ENCODE results near the gene ERC2.
"Not testable (repeated sequence)": the region's sequence is repeated elsewhere in the genome, so short reads cannot be mapped to it uniquely, and the experiment has no call there.

ERC2 gene

DNA sequence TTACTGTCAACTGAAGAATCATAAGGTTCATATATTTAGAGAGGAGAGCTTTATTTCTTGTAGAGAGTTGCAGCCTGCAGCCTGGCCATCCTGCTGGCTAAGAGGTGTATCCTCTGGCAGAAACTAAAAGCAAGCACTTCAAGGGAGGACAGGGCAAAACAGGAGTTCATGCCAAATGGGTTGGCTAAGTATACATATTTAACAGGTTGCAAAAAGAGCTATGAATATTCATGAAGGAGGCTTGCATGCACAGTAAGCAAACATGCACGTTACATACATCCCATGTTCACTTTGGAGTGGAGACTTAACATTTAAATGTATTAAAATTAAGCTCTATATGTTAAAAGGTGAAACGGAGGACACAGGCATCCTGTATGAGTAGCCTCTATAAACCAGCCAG, 354.4 kb downstream of the ERC2 start:
- FAIRE-seq, result no peak

DNA sequence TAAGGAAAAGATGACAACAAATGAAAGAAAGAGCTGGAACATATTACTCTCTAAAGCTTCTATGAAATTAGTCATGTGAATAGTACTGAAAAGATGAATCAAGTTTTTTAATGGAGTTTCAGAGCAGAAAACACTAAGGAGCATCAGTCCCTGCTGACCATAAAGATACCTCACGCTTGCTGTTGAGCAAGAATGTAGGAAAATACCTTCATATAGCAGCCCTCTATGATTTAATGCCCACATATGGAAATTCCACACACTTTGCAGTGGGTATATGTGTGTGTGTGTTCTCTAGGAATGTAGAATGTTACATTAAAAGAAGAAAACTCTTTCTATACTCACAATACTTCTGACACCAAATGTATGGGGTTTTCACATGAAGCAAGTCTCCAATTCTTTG, 355.0 kb downstream of the ERC2 start:
- no peak for FAIRE-seq

DNA sequence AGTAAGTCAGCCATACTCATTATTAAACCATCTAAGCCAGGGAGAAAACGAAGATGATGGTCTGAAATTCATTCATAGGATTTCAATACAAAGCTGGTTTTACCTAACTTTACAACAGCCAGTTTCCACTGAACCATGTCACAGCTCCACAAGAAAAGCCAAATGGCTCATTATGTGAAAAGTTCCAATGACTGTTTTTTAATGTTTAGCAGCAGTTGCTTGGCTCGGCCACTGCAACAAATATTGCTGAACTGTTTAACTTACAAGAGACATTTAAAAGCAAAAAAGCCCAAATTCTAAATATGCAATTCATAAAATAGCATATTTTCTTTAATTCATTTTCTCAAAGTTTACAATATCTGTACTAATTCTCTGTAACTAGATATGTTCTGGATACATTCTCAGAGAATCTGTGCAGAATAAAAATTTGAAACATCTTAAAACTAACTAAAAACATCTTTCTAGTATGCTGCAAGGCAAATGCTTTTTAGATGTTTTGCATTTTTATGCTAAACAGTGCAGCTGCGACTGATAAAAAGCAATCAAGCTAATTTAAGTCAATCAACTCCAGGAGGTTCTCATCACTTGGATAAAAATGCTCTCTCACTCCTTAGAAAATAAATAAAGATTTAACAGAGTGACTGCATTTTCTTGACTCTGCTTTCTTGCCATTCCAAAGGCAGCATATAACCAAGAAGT, 356.5 kb downstream of the ERC2 start:
- no peak for FAIRE-seq

DNA sequence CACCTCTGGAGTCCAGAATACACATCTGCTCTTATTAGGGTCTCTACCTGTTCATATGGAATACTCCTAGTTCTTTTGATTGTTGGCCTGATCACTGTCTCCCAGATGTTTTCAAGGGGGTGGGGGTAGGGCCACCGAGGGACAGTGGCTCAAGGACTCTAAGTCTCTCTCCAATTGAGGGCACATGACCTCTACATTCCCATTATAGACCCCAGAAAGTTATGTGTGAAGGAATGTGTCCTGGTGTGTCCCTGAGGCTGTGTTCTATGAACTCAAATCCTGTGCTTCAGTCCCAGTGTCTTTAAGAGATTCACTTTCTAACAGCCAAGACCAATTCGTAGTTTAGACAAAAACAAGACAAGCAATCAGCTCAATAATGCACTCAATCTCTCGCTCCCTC, 357.4 kb downstream of the ERC2 start:
- no peak for FAIRE-seq

- FAIRE-seq, result no peak
These were observed 361.1 kb downstream of the ERC2 start for GRCh38 chr3:56107157-56107556.

DNA sequence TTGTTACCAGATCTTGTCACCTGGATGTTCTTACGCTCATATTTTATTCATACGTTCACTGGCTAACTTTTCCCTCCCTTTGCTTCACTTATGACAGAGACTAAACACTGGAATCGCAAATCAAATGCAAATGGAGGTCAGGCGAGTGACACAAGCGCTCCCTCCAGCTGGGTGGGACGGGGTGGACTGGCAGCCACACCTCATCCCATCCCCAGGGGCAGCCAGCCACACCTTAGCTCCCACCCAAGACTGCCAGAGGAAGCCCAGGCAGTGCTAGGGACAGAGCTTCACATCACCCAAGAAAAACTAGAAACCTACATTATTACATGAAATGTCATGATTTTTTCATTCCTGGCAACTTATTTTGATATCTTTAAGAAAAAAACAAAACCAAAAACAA, 366.2 kb downstream of the ERC2 start:
- no peak for FAIRE-seq

- FAIRE-seq, result no peak
These were observed 366.7 kb downstream of the ERC2 start for GRCh38 chr3:56101576-56101975.

DNA sequence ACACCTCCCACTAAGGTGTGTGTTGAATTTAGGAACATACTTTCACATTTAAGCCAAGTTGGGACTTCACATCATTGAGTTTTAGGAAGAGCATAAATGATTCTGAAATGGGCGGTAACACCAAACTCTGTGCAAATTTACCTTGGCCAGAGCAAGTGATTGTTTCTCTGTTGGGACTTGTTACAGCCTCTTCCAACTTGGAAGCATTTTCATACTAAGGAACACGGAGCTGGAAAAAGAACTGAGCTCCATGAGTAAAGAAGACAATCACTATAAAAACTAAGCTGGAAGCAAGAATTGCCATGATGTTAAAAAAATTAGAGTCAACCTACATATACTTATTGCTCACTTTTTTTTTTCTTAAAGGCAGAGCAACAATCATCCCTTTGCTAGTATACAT, 371.3 kb downstream of the ERC2 start:
- no peak for FAIRE-seq

DNA sequence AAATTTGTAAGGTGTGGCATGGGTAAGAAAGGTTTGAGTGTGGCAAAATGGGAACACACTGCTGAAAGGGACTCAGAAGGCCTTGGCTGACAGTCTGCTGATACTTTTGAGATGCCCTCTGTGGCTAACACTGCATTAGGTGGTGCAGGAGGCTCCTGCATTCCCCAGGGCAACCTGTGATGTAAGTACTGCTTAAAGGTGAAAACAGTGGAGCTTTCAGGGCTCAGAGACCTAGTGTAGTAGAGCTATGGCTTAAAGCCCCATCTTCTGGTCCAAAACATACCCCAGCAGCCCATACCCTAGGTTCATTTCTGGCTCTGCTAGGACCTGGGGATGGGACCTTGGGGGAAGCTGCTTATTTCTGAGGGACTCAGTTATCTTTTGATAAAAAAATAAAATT, 374.1 kb downstream of the ERC2 start:
- no peak for FAIRE-seq

DNA sequence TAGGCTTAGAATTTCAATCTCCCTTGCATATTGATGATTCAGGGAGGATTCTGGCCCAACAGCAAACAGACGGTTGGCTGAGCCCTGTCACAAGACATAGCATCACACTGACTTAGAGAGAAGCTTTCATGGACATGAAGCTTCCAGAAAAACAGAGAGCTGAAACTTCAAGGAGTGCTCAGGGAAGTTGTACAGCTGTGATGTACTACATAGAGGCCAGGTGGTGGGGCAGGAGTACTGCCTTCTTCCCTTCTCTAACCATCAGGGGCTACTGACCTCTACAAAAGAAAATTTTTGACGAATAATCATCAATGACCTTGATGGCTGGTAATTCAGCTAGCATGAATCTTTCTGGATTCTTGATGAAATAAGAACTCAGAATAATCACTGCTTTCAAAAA, 378.5 kb downstream of the ERC2 start:
- FAIRE-seq, result no peak

GRCh38 chr3:56087451-56088053, 380.7 kb downstream of the ERC2 start:
- FAIRE-seq, result no peak

GRCh38 chr3:56086355-56086754, 381.9 kb downstream of the ERC2 start:
- no peak for FAIRE-seq

DNA sequence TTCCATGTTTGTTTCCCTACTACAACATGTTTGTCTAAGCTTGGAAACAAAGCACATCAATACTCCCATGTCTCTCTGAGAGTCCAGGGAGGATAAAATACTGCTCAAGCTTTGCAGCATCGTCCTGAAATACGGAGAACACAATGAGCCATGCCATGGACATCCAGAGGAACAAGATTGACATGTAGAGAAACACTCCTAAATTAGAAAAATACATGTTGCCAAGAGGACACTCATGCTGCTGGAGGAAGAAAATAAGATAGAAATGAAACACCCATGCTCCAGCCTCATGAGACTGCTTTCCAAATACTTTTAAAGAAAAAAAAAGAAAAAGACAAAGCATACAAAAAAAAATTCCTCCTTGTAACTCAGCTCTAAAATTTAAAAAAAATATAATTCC, 387.0 kb downstream of the ERC2 start:
- no peak for FAIRE-seq

DNA sequence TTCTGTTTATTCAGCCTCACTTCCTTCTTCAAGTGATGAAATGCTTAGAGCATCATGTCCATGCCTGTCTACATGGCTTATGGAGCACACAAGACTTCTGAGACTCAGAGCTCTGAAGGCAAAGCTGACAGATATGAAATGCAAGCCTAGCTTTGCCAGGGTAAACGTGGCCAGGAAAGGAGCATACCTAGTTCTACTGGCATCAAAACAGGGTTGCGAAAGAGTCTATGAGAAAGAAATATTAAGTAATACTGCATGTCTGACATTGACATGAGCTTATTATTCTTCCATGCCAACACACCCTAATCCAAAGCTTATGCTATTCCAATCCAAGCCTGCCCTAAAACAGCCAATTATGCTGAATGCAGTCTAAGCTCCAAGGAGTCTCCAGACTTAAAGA, 391.5 kb downstream of the ERC2 start:
- FAIRE-seq, result no peak

DNA sequence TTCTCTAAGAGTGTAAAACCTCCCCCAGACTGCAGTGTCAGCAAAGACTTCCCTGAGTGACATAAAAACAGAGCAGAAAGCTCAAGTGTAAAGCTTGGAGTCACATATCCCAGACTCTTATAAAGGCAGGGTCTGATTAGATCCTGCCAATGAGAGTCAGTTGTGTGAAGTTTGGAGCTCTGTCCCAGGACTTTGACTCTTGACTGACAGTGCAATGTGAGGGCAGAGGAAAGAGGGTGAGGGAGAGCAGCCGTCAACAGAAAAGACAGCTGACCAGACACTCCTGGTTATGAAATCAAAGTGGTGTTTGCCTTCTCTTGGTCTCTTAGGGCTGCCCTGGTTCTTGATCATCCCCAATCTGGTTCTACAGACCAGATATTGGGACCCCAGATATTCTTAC, 393.2 kb downstream of the ERC2 start:
- FAIRE-seq, result no peak

DNA sequence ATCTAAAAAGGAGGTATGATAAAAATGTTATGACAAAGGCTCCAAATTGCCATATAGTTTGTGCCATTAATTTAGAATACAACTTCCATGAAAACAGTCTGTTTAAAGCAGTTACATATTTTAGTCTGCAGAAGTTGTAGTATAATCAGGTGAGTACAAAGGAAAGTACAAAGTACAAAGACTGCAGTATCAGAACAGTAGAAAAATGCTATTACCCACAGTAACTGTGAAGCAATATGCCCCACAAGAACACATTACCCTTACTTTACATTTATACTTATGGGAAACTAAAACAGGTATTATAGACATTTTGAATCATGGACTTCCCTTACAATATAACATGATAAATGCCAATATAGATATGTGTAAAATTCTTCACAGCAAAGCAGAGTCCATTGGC, 398.5 kb downstream of the ERC2 start:
- no peak for FAIRE-seq

GRCh38 chr3:56066405-56066804, 401.9 kb downstream of the ERC2 start:
- not testable (repeated sequence) for FAIRE-seq

DNA sequence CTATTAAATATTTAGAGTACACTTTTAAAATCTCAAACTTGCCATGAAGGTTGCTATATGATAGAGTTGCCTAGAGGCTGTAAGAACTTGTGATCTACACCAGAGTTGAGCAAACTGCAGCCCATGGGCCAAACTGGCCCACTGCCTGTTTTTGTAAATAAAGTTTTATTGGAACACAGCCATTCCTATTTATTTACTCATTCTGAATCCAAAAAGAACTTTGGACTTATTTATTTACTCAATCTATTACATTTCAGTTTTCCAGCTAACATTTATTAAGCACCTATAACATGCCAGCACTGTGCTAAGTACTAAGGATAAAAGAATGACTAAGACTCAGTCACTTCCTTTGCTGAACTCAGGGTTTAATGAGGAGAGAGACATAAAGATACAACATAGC, 403.6 kb downstream of the ERC2 start:
- FAIRE-seq, result no peak

GRCh38 chr3:56061279-56061626, 407.0 kb downstream of the ERC2 start:
- FAIRE-seq, result no peak

DNA sequence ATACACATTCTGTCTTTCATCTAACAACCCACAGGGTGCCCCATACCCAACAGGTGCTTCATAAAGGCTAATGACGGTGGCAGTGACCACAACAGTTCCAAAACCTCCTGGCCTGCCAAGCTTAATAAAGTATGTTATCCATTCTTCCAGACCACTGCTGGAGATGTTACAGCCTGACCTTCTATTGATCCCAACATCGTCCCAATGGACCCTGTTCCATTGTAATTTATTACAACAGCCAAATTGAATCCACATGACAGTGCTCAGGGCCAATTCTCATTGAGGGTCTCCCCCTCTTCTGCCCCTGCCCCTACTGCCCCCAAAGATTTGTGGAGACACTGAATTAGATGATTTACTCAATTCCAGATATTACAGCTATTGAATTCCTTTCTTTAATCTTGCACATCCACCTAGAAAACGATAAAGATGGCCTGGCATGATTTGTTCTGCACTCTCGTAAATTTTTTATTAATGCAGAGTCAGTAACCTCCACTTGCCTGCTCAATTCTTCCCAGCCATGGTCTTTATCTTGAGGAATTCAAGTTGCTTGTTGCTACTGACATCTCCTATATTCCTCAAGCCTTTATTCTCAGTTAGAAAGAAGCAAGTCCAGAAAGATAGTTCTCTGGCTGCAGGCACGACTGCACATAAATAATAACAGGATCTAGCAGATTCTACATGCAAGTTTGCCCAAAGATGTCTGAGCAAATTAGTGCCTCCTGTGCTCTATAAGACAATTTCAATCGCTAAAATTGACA, 407.6 kb downstream of the ERC2 start:
- no peak for FAIRE-seq

GRCh38 chr3:56059731-56060130, 408.5 kb downstream of the ERC2 start:
- FAIRE-seq, result no peak

- FAIRE-seq, result no peak
These were observed 412.3 kb downstream of the ERC2 start for GRCh38 chr3:56055951-56056350.

DNA sequence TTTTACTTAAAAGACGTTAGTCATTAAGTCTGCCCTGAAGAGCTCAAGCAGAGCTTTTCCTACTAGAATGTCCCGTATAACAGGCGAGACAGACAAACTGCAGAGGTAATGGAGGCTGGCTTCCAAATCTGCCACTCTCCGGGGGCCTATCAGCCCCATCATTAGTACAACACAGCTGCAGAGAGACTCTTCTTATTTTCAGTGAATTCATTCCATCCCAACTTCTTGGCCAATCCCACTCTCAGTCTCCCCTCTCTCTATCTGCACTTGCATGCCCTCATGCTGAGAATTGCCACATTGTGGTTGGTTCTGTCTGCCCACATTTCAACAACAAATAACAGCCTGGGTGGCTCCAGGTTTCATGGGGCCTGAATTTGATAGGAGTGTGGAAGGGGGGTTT, 412.7 kb downstream of the ERC2 start:
- FAIRE-seq, result no peak

GRCh38 chr3:56054844-56055243, 413.4 kb downstream of the ERC2 start:
- FAIRE-seq, result no peak

GRCh38 chr3:56053727-56054126, 414.5 kb downstream of the ERC2 start:
- FAIRE-seq, result no peak
